Endothelial cell of umbilical vein (primary cell): Measurements from ENCODE around the gene SLC37A1.

Experiments
- EZH2 ChIP-seq: IDR thresholded peaks from 2 replicates; pipeline ENCODE4 v1.6.1; 2012; ENCODE audit warnings: borderline replicate concordance, low read depth, mild to moderate bottlenecking, moderate library complexity, low read length, inconsistent platforms; ENCODE audit not compliant: severe bottlenecking
- FOS ChIP-seq: IDR thresholded peaks from 2 replicates; pipeline ENCODE4 v1.6.1; 2011; ENCODE audit warnings: mild to moderate bottlenecking, low read length, moderate library complexity, borderline replicate concordance; ENCODE audit not compliant: insufficient read depth
- GATA2 ChIP-seq: IDR thresholded peaks from 2 replicates; pipeline ENCODE4 v1.7.0; 2011; ENCODE audit warnings: low read depth, mild to moderate bottlenecking, moderate library complexity, mixed read lengths, low read length; ENCODE audit not compliant: insufficient read length, insufficient read depth
- JUN ChIP-seq: IDR thresholded peaks from 2 replicates; pipeline ENCODE4 v1.6.1; 2011; ENCODE audit warnings: borderline replicate concordance, low read depth; ENCODE audit not compliant: insufficient read length, insufficient read depth
- MAX ChIP-seq: IDR thresholded peaks from 2 replicates; pipeline ENCODE4 v1.6.1; 2011; ENCODE audit not compliant: insufficient read depth, insufficient read length
- MYC ChIP-seq: IDR thresholded peaks from one replicate; pipeline ENCODE4 v1.6.1; 2011; ENCODE audit warnings: mild to moderate bottlenecking, low read depth, low read length
- POLR2A ChIP-seq: IDR thresholded peaks from 2 replicates; pipeline ENCODE4 v1.6.1; 2012; ENCODE audit warnings: low read depth, mild to moderate bottlenecking, control low read depth, low read length
- POLR2AphosphoS5 ChIP-seq: IDR thresholded peaks from 2 replicates; pipeline ENCODE4 v1.6.1; 2012; ENCODE audit warnings: low read depth, mild to moderate bottlenecking, control low read depth, low read length, moderate library complexity; ENCODE audit not compliant: insufficient read depth
- TF ChIP-seq, protein P1 (sequence below), 2 donors: IDR thresholded peaks; 1 replicate in 1 of 2; 2 replicates in 1 of 2; pipeline ENCODE4 v1.5.1; 2011; ENCODE audit warnings: low read length in 2 of 2, mild to moderate bottlenecking in 2 of 2, moderate library complexity in 2 of 2, control low read depth in 1 of 2, inconsistent platforms in 1 of 2, low read depth in 1 of 2; ENCODE audit not compliant: insufficient read depth in 1 of 2; ENCODE audit errors: extremely low read depth in 1 of 2

- TF ChIP-seq EZH2 (no peak), POLR2A (no peak), POLR2AphosphoS5 (no peak), FOS (no peak), MAX (no peak), MYC (no peak), GATA2 (no peak), JUN (no peak)
- TF ChIP-seq, protein P1, sequence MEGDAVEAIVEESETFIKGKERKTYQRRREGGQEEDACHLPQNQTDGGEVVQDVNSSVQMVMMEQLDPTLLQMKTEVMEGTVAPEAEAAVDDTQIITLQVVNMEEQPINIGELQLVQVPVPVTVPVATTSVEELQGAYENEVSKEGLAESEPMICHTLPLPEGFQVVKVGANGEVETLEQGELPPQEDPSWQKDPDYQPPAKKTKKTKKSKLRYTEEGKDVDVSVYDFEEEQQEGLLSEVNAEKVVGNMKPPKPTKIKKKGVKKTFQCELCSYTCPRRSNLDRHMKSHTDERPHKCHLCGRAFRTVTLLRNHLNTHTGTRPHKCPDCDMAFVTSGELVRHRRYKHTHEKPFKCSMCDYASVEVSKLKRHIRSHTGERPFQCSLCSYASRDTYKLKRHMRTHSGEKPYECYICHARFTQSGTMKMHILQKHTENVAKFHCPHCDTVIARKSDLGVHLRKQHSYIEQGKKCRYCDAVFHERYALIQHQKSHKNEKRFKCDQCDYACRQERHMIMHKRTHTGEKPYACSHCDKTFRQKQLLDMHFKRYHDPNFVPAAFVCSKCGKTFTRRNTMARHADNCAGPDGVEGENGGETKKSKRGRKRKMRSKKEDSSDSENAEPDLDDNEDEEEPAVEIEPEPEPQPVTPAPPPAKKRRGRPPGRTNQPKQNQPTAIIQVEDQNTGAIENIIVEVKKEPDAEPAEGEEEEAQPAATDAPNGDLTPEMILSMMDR (IDR thresholded peaks at IDR 0.05; ENCODE audit: extremely low read depth in 1 of 2, insufficient read depth in 1 of 2, low read depth in 1 of 2, low read length in 2 of 2), result no peak
Observed at GRCh38 chr21:42505090-42505726, 8.4 kb upstream of the SLC37A1 start.
